SK-N-SH (cell line): Measurements from ENCODE around the gene EPOP. TPM values are rescaled to one million over a fixed set of nuclear protein-coding genes. Genes with fewer than 3 reads are reported as not detected.

Source experiments
- CTCF ChIA-PET: fragments of 300-600, 350-600 bp; formaldehyde crosslinking; extraction: SDS; loops from one replicate; lab custom pipeline; 2021; lab: Yijun Ruan, JAX
- POLR2A ChIA-PET: fragments of 350-600 bp; sonication (Branson Sonifier 250); formaldehyde crosslinking; extraction: SDS; loops from one replicate; lab custom pipeline; 2020; ENCODE audit warnings: antibody characterized with exemption, inconsistent platforms; lab: Yijun Ruan, JAX
- DNase-seq: peaks from one replicate; pipeline ENCODE4 v3.0.0; 2012
- H2AFZ ChIP-seq: fragments of 200-600 bp; sonication (generic); 2 replicates; pipeline ENCODE4 v1.8.1; 2016; ENCODE audit warnings: antibody characterized with exemption, mild to moderate bottlenecking, low read depth
- H3F3A ChIP-seq: fragments of 200-600 bp; sonication (generic); replicated peaks from 2 replicates; pipeline ENCODE3; 2016; ENCODE audit warnings: antibody characterized with exemption, mild to moderate bottlenecking; ENCODE audit not compliant: insufficient read depth
- H3K27ac ChIP-seq, 2 experiments: fragments of 200-500 bp in 1 of 2; fragments of 200-600 bp in 1 of 2; sonication (Bioruptor generic) in 1 of 2; sonication (generic), shearing (Covaris generic) in 1 of 2; 2 replicates each; pipeline versions ENCODE4 v1.5.1 to v1.6.1; 2014 to 2016; ENCODE audit warnings: low read depth in 2 of 2, inconsistent platforms in 1 of 2, low read length in 1 of 2, mild to moderate bottlenecking in 1 of 2, mixed read lengths in 1 of 2
- H3K27me3 ChIP-seq: fragments of 200-600 bp; sonication (generic), shearing (Covaris generic); 2 replicates; pipeline ENCODE4 v1.6.1; 2016; ENCODE audit warnings: mixed run types; ENCODE audit not compliant: insufficient read depth
- H3K36me3 ChIP-seq, 2 experiments: fragments of 200-500 bp in 1 of 2; fragments of 200-600 bp in 1 of 2; sonication (Bioruptor generic) in 1 of 2; sonication (generic) in 1 of 2; replicated peaks in 1 of 2; 2 replicates each; pipeline versions ENCODE3 to v1.5.1; 2014 to 2016; ENCODE audit warnings: low read length in 1 of 2, mild to moderate bottlenecking in 1 of 2; ENCODE audit not compliant: insufficient read depth in 2 of 2, control insufficient read depth in 1 of 2
- H3K4me1 ChIP-seq, 2 experiments: fragments of 200-500 bp in 1 of 2; fragments of 200-600 bp in 1 of 2; sonication (Bioruptor generic) in 1 of 2; sonication (generic), shearing (Covaris generic) in 1 of 2; 2 replicates each; pipeline versions ENCODE4 v1.5.1 to v1.6.1; 2014 to 2016; ENCODE audit warnings: low read depth in 1 of 2, low read length in 1 of 2, mixed run types in 1 of 2; ENCODE audit not compliant: insufficient read depth in 2 of 2, control insufficient read depth in 1 of 2
- H3K4me2 ChIP-seq: fragments of 200-600 bp; sonication (generic), shearing (Covaris generic); 2 replicates; pipeline ENCODE4 v1.6.1; 2017; ENCODE audit warnings: mixed run types
- H3K4me3 ChIP-seq, 2 experiments: fragments of 200-500 bp in 1 of 2; fragments of 200-600 bp in 1 of 2; sonication (Bioruptor generic) in 1 of 2; sonication (generic), shearing (Covaris generic) in 1 of 2; 2 replicates each; pipeline versions ENCODE4 v1.5.1 to v1.8.1; 2014 to 2016; ENCODE audit warnings: low read depth in 2 of 2, inconsistent platforms in 1 of 2, low read length in 1 of 2, mild to moderate bottlenecking in 1 of 2, mixed read lengths in 1 of 2, moderate library complexity in 1 of 2
- H3K79me2 ChIP-seq: fragments of 200-600 bp; sonication (generic); 2 replicates; pipeline ENCODE4 v1.8.1; 2017; ENCODE audit warnings: mild to moderate bottlenecking; ENCODE audit not compliant: insufficient read depth
- H3K9ac ChIP-seq: fragments of 200-600 bp; sonication (generic); 2 replicates; pipeline ENCODE4 v1.6.1; 2017; ENCODE audit warnings: mixed run types
- H3K9me2 ChIP-seq: fragments of 200-600 bp; sonication (generic); 2 replicates; pipeline ENCODE4 v1.6.1; 2017; ENCODE audit warnings: mixed run types
- H3K9me3 ChIP-seq: fragments of 200-600 bp; sonication (generic); 2 replicates; pipeline ENCODE4 v1.6.1; 2017; ENCODE audit warnings: mixed run types, mild to moderate bottlenecking, moderate library complexity
- H4K20me1 ChIP-seq: fragments of 200-600 bp; sonication (generic); 2 replicates; pipeline ENCODE4 v1.6.1; 2017; ENCODE audit warnings: mild to moderate bottlenecking, mixed run types; ENCODE audit not compliant: insufficient read depth
- CHD2 ChIP-seq: fragments of 150-350 bp; IDR thresholded peaks from 2 replicates; pipeline ENCODE4 v1.6.1; 2018; ENCODE audit warnings: low read length; ENCODE audit not compliant: partially characterized antibody
- MAX ChIP-seq: IDR thresholded peaks from 2 replicates; pipeline ENCODE4 v1.4.0; 2012; ENCODE audit warnings: low read depth
- NFIC ChIP-seq: IDR thresholded peaks from 2 replicates; pipeline ENCODE4 v1.4.0; 2012; ENCODE audit warnings: borderline replicate concordance
- PBX3 ChIP-seq: IDR thresholded peaks from 2 replicates; pipeline ENCODE4; 2012
- POLR2AphosphoS5 ChIP-seq: IDR thresholded peaks from 2 replicates; pipeline ENCODE4 v1.6.1; 2012; ENCODE audit warnings: low read depth, low read length
- RCOR1 ChIP-seq: fragments of 150-350 bp; IDR thresholded peaks from 2 replicates; pipeline ENCODE4 v1.6.1; 2017; ENCODE audit warnings: antibody characterized with exemption, low read length
- REST ChIP-seq: IDR thresholded peaks from 2 replicates; pipeline ENCODE4 v1.6.1; 2012; ENCODE audit warnings: mild to moderate bottlenecking, low read depth, low read length, moderate library complexity
- RXRA ChIP-seq: IDR thresholded peaks from 2 replicates; pipeline ENCODE4 v1.4.0; 2012; ENCODE audit warnings: low read depth, mild to moderate bottlenecking, borderline replicate concordance
- TAF1 ChIP-seq: IDR thresholded peaks from 2 replicates; pipeline ENCODE4 v1.6.1; 2012; ENCODE audit warnings: low read depth, mild to moderate bottlenecking, low read length, moderate library complexity, borderline replicate concordance
- TEAD4 ChIP-seq: IDR thresholded peaks from 2 replicates; pipeline ENCODE4 v1.4.0; 2012; ENCODE audit warnings: mild to moderate bottlenecking, borderline replicate concordance; ENCODE audit not compliant: insufficient read depth
- USF2 ChIP-seq: fragments of 150-350 bp; IDR thresholded peaks from 2 replicates; pipeline ENCODE4 v1.6.1; 2017; ENCODE audit warnings: antibody characterized with exemption, low read length, low read depth, borderline replicate concordance
- YY1 ChIP-seq: IDR thresholded peaks from 2 replicates; pipeline ENCODE4 v1.4.0; 2012; ENCODE audit warnings: low read depth, mild to moderate bottlenecking
- ZBTB33 ChIP-seq: IDR thresholded peaks from 2 replicates; pipeline ENCODE4 v1.4.0; 2012; ENCODE audit warnings: low read depth, borderline replicate concordance
- WGBS: methylation state at CpG from one replicate; pipeline ENCODE4 v1.1.6; 2017; ENCODE audit warnings: low lambda C conversion rate; 5-methylcytosine and 5-hydroxymethylcytosine counted together
- polyA plus RNA-seq, 3 experiments: library from polyadenylated mRNA; depleted of rRNA; stranded (reverse); fragments of >200 nt; gene quantifications; 2 replicates each; pipeline ENCODE4 v1.2.3, GENCODE V29; 2012

EPOP gene
- polyA plus RNA-seq, 1 of the 3 experiments (the other 2 are of a cell fraction) = 3.1 TPM

- TF ChIP-seq USF2 = no peak
- no peak for TF ChIP-seq REST
- no peak for TF ChIP-seq MAX
- TF ChIP-seq RCOR1 = no peak
- TF ChIP-seq RXRA = no peak
- no peak for TF ChIP-seq NFIC
- 94% methylated on average over 6 of the region's 6 CpGs for whole genome bisulfite sequencing
- no peaks in the 10 kb centered on the region for H3K79me2 ChIP-seq
- H3K4me1 ChIP-seq = peaks cover 5 to 25% of the 10 kb centered on the region in 2 experiments; a peak in 1 of 4 replicates
- CTCF ChIA-PET = interaction anchor here (2.7 to 5.4 kb wide), 2 partner anchors 14 kb away, joined by 16 to 36 read pairs; no protein-coding TSS in a partner anchor
- H3K27me3 ChIP-seq = no peaks in the 10 kb centered on the region
- no peak overlapping the region; a peak in 1 of 4 replicates for H3K27ac ChIP-seq
- no peaks in the 10 kb centered on the region for H3K9me3 ChIP-seq
- no peaks in the 10 kb centered on the region for H3K9me2 ChIP-seq
- no peak overlapping the region for H3K9ac ChIP-seq
- no peak overlapping the region for H3K4me2 ChIP-seq
- H4K20me1 ChIP-seq = no peaks in the 10 kb centered on the region
- POLR2A ChIA-PET = no interaction called here
- H2AFZ ChIP-seq = no peak overlapping the region
- peaks cover 16 to 58% of the 10 kb centered on the region in 2 experiments for H3K36me3 ChIP-seq
- H3K4me3 ChIP-seq = no peak overlapping the region
- peaks cover 11% of the 10 kb centered on the region for H3F3A ChIP-seq
- no peak for DNase-seq
Measured at GRCh38 chr17:38720941-38721340, 46.2 kb upstream of the EPOP start.

- Histone ChIP-seq H3K36me3 (peaks cover 16 to 66% of the 10 kb centered on the region in 2 experiments), H3K4me2 (no peak overlapping the region), H3K4me3 (no peak overlapping the region), H3K9ac (no peak overlapping the region), H3F3A (peaks cover 11% of the 10 kb centered on the region), H3K4me1 (peaks cover 5 to 18% of the 10 kb centered on the region in 2 experiments; a peak in 1 of 4 replicates), H3K79me2 (no peaks in the 10 kb centered on the region), H3K9me2 (no peaks in the 10 kb centered on the region), H3K27ac (no peak overlapping the region; a peak in 1 of 4 replicates), H4K20me1 (no peaks in the 10 kb centered on the region), H3K27me3 (no peaks in the 10 kb centered on the region), H3K9me3 (no peaks in the 10 kb centered on the region), H2AFZ (no peak overlapping the region)
- WGBS = 89% methylated on average over 35 of the region's 39 CpGs
- ChIA-PET POLR2A (interaction anchor here (1.7 kb wide), 1 partner anchor 10 kb away, joined by 3 read pairs; no protein-coding TSS in a partner anchor), CTCF (interaction anchor here (1.0 to 2.7 kb wide), 2 partner anchors 15 to 52 kb away, joined by 3 to 16 read pairs; no protein-coding TSS in a partner anchor)
- DNase-seq = peak; percentile 74
- TF ChIP-seq POLR2AphosphoS5 (no peak), TEAD4 (no peak), MAX (no peak), TAF1 (no peak), USF2 (no peak), RXRA (no peak), YY1 (no peak), CHD2 (no peak), ZBTB33 (no peak), PBX3 (no peak)
Measured at GRCh38 chr17:38719943-38720641, 45.3 kb upstream of the EPOP start.
